Activated T-helper 1 cell treated with anti-CD3 and anti-CD28 coated beads, Interleukin-2, amount 50 U/mL, for 16 hours (primary cell): ENCODE data around the gene RERE.
"Not testable (repeated sequence)": the region's sequence is repeated elsewhere in the genome, so short reads cannot be mapped to it uniquely, and the experiment has no call there.

ENCODE experiments used
- DNase-seq, 2 donors: peaks; one replicate each; pipeline ENCODE4 v3.0.0-alpha.2; 2020; ENCODE audit warnings: low read depth in 1 of 2, low spot score in 1 of 2

RERE gene

GRCh38 chr1:8392522-8392921 lies 424.9 kb downstream of the RERE start:
- DNase-seq = no peak

- DNase-seq = no peak
Measured at GRCh38 chr1:8390707-8391106, 426.7 kb downstream of the RERE start.

GRCh38 chr1:8389958-8390535 lies 427.4 kb downstream of the RERE start:
- no peak for DNase-seq

- DNase-seq = no peak
Measured at GRCh38 chr1:8388732-8389562, 428.5 kb downstream of the RERE start.

GRCh38 chr1:8386247-8386646 lies 431.2 kb downstream of the RERE start:
- no peak for DNase-seq

- DNase-seq = no peak
Measured at GRCh38 chr1:8384577-8384976, 432.9 kb downstream of the RERE start.

- DNase-seq = no peak
Measured at GRCh38 chr1:8384088-8384487, 433.4 kb downstream of the RERE start.

GRCh38 chr1:8382608-8383505 lies 434.6 kb downstream of the RERE start:
- DNase-seq = no peak

GRCh38 chr1:8382051-8382505 lies 435.4 kb downstream of the RERE start:
- DNase-seq = no peak

GRCh38 chr1:8381618-8382017 lies 435.8 kb downstream of the RERE start:
- DNase-seq = no peak

GRCh38 chr1:8380310-8380709 lies 437.1 kb downstream of the RERE start:
- DNase-seq = not testable (repeated sequence)

- DNase-seq = no peak
Measured at GRCh38 chr1:8379513-8380186, 437.8 kb downstream of the RERE start.

- DNase-seq = no peak
Measured at GRCh38 chr1:8378981-8379470, 438.4 kb downstream of the RERE start.

- no peak for DNase-seq
Measured at GRCh38 chr1:8378178-8378577, 439.3 kb downstream of the RERE start.

GRCh38 chr1:8377271-8377981 lies 440.0 kb downstream of the RERE start:
- no peak for DNase-seq

GRCh38 chr1:8376358-8376840 lies 441.0 kb downstream of the RERE start:
- DNase-seq = no peak

GRCh38 chr1:8374812-8375211 lies 442.6 kb downstream of the RERE start:
- no peak for DNase-seq

- DNase-seq = no peak
Measured at GRCh38 chr1:8374356-8374755, 443.1 kb downstream of the RERE start.

GRCh38 chr1:8373581-8374241 lies 443.7 kb downstream of the RERE start:
- DNase-seq = no peak

GRCh38 chr1:8373125-8373524 lies 444.3 kb downstream of the RERE start:
- DNase-seq = no peak
